ENCODE measurements around the gene SHROOM3. TPM values are rescaled to one million over a fixed set of nuclear protein-coding genes. Genes with fewer than 3 reads are reported as not detected.
"Not testable (repeated sequence)": the region's sequence is repeated elsewhere in the genome, so short reads cannot be mapped to it uniquely, and the experiment has no call there.

Gene SHROOM3
- total RNA-seq, 1 donor from 2014 or later = 25.0 TPM

DNA sequence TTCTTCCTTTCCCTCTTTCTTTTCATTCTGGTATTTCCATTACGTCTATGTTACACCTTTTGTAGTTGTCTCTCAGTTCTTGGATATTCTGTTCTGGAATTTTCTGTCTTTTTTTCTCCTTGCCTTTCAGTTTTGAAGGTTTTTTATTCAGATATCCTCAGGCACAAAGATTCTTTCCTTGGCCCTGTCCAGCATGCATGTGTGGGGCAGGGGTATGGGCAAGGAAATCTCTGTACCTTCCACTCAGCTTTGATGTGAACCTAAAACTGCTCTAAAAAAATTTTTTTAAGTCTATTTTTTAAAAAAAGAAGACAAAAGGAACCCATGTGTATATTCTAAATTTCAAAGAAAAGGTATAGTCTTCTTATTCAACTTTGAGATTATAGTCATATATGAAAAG lies 282.4 kb downstream of the SHROOM3 start:
- no peak for DNase-seq (ENCODE audit: low spot score)
- intact Hi-C loops (cut with DNase I) = no loop called here

DNA sequence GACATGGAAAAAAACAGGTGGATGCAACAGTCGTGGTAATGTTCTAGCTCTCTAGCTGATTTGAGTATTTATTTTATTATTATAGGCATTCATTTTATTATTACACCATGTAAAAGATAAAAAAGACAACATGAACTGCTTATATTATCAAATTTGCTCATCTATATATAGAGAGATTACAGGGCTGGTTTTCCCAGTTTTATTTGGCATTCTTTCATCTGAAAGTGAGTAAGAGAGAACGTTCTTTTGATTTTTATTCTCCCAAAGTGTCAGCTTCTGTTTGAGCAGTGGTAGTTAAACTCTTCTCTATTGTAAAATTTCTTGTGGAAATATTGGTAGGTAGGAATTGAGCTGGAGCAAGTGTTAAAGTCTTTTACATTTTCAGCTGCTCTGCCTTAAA lies 283.0 kb downstream of the SHROOM3 start:
- intact Hi-C loops (cut with DNase I) = no loop called here

DNA sequence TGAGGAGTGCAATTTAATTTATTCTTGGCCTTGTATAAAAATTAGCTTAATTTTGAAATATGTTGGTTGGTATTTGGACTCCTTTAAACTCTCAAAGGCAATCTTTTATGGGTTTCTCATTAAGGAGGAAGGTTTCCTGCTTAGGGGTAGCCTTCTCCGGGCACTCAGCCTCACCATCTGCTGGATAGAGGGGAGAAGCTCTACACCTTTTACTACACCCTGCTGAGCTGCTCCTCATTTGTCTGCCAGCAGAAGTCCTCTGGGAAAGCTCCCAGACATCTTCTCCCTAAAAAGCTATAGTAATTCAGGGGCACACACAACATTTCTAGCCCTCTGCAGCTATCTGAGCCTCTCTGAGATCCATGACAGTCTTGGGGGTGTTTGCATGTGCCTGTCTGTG lies 283.8 kb downstream of the SHROOM3 start:
- intact Hi-C loops (cut with DNase I) = no loop called here
- no peak for DNase-seq (ENCODE audit: low spot score)

More for the DNA sequence above, 283.0 kb downstream of the SHROOM3 start:
- no peak for DNase-seq (ENCODE audit: low spot score)

DNA sequence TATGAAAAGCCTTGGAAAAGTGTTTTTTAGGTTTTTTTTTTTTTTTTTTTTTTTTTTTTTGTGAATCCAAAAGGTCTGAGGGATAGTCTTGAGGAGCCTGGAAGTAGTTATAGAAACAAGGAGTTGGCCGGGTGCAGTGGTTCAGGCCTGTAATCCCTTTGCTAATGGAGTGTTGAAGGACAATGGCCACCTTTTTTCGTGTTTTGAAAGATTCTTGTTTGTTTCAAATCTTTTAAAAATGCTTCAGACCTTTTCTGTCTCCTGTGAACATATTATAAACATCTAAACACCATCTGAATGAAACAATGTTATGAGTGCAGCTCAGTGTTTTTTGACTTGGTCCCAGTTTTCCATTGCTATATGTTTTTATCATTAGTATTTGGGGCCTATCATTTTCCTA lies 285.1 kb downstream of the SHROOM3 start:
- intact Hi-C loops (cut with DNase I) = no loop called here

DNA sequence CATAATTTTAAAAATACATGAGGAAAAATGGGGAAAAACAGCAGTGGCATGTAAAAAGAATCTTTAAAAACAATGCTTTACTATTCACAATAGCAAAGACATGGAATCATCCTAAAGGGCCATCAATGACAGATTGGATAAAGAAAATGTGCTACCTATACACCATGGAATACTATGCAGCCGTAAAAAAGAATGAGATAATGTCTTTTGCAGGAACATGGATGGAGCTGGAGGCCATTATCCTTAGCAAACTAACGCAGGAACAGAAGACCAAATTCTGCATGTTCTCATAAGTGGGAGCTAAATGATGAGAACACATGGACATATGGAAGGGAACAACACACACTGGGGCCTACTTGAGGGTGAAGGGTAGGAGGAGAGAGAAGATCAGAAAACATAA lies 287.1 kb downstream of the SHROOM3 start:
- intact Hi-C loops (cut with DNase I); DNase-seq (ENCODE audit: low spot score): not testable (repeated sequence)

More for the DNA sequence above, 285.1 kb downstream of the SHROOM3 start:
- DNase-seq (ENCODE audit: low spot score) = no peak

DNA sequence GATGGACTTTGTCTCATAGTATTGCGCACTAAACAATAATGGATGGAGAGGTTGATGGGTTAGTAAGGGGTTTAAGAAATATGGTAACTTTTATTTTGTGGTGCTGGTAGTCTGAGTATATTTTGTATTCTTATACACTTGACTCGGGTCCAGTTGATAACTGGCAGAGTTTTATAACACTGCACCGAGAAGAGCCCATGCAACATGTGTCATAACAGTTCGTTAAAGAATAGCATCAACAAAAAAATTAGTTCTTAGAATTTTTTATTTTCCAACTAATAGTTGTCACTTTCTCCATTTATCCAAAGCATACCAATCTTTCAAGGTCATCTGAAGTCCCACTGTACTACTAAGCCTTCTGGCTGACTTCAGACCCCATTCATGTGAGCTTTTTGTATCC lies 287.8 kb downstream of the SHROOM3 start:
- no peak for DNase-seq (ENCODE audit: low spot score)
- intact Hi-C loops (cut with DNase I) = no loop called here

DNA sequence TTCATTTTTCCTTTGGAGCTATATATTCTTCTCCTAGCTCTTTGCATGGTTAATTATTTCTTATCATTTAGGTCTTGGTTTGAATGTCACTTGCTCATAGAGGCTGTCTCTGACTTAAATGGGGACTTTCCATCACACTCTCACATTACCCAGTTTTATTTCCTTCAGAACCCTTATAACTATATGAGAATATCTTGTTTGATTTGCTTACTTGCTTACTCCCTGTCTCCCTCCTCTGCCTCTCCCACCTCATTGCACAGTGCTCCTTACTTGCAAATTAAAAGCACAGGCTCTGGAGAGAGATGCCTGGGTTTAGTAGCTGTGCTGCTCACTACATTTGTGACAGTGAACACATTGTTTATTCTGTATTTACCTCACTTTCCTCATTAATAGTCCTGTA lies 288.3 kb downstream of the SHROOM3 start:
- intact Hi-C loops (cut with DNase I) = no loop called here
- no peak for DNase-seq (ENCODE audit: low spot score)

DNA sequence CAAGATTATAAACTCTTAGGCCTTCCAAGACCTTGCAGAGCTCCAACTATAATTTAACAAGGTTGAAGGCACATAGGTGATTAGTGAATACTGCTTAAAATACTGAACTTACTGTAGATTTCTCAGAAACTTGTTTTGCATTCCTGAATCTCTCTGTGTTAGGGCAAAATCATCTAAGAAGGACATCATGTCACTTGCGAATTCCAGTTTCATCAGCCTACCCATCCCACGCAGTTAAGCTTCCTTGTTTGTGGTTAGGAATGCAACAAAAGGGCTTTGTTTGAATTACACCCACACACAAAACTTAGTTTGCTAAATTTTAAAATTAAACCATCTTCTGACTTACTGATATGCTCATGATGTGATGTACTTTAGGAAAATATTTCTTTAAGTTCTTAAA lies 288.9 kb downstream of the SHROOM3 start:
- intact Hi-C loops (cut with DNase I) = no loop called here
- no peak for DNase-seq (ENCODE audit: low spot score)

DNA sequence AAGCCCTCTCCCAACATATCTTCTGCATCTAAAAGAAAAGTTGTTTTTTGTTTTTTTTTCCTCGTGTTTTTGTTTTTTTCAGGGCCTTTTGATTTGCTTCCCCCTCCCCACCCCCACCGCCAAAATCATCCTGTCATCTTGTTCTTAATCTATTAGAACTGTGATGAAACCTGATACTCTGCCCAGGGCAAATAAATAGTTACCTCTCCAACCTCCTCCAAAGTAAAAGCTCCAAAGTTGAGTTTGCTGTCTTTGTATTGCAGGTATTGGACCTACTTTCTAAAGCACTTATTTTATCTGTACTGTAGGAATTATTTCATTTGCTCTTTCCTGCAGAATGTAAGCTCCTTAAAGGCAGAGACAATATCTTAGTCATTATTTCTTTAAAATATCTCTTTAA lies 290.0 kb downstream of the SHROOM3 start:
- DNase-seq (ENCODE audit: low spot score) = no peak
- intact Hi-C loops (cut with DNase I) = no loop called here

DNA sequence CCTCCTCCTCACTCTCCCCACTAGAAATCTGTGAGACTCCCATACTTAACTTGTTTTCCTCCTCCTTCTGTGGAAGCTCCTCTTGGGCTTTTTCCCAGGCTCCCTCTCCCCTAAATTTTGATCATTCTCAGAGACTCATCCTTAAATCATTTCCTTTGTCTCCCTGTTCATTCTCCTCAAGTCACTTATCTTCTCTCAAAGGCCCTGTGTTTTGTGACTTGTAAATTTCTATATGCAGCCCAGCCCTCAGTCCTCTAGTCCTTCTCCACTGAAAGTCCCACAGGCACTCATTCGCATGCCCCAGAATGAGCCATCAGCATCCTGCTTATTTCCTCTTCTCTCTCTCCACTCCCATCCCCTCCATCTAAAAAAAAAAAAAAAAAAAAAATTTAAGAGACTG lies 291.1 kb downstream of the SHROOM3 start:
- intact Hi-C loops (cut with DNase I) = no loop called here
- DNase-seq (ENCODE audit: low spot score) = no peak

DNA sequence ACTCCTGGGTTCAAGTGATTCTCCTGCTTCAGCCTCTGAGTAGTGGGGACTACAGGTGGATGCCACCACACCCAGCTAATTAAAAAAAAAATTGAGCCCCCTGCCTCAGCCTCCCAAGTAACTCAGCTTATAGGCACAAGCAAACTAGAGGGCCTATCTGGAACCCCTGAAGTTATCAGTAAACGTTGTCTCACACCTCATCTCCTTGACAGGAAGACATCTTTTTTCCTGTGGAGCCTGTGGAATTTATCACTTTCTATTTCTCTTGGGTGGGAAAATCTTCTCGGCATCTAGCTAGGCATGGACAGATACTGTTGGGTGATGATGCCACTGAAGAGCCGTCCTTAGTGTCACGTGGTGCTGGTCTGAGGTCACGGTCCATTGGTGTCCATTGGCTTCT lies 291.6 kb downstream of the SHROOM3 start:
- no peak for DNase-seq (ENCODE audit: low spot score)
- intact Hi-C loops (cut with DNase I) = no loop called here

DNA sequence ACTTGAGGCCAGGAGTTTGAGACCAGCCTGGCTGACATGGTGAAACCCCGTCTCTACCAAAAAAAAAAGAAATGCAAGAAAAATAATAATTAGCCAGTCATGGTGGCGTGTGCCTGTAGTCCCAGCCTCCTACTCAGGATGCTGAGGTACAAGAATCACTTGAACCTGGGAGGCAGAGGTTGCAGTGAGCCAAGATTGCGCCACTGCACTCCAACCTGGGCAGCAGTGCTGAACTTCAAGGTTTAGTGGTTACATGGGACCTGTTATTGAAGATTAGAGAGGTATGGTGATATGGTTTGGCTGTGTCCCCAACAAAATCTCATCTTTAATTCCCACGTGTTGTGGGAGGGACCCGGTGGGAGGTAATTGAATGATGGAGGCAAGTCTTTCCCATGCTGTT lies 292.9 kb downstream of the SHROOM3 start:
- intact Hi-C loops (cut with DNase I) = not testable (repeated sequence)

DNA sequence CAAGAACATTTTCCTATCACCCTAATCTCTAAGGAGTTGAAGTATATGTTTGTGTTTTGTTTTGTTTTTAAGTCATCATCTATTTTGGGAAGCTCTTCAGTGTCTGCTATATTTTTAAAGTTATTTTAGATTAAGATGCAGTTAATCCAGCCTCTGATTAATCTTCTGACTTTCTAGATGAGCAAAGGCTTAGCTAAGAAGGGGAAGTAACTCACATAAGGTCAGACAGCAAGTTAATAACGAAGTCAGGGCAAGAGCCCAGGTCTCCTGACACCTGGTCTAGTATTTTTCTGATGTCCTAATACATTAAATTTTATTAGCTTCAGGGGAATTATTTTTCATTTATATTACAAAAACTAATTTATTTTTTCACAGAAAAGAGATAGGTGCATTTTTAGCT lies 294.4 kb downstream of the SHROOM3 start:
- DNase-seq (ENCODE audit: low spot score) = no peak

More for the DNA sequence above, 292.9 kb downstream of the SHROOM3 start:
- DNase-seq (ENCODE audit: low spot score) = not testable (repeated sequence)

DNA sequence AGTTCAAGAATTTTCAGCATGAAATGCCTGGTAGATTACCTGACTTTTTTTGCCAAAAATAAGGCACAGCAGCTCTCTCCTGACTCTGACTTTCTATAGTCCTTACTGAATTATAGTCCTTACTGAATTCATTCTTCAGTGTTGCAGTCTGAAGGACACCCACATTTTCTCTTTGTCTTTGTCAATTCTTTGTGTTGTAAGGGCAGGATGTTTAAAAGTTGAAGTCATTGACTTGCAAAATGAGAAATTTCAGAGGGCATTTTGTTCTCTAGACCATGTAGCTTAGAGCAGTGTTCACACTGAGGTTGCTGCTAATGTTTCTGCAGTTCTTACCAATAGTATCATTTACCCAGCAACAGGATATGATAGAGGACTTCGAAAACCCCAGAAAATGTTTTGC lies 295.0 kb downstream of the SHROOM3 start:
- DNase-seq (ENCODE audit: low spot score) = no peak
- intact Hi-C loops (cut with DNase I) = no loop called here

More for the DNA sequence above, 294.4 kb downstream of the SHROOM3 start:
- intact Hi-C loops (cut with DNase I) = no loop called here

DNA sequence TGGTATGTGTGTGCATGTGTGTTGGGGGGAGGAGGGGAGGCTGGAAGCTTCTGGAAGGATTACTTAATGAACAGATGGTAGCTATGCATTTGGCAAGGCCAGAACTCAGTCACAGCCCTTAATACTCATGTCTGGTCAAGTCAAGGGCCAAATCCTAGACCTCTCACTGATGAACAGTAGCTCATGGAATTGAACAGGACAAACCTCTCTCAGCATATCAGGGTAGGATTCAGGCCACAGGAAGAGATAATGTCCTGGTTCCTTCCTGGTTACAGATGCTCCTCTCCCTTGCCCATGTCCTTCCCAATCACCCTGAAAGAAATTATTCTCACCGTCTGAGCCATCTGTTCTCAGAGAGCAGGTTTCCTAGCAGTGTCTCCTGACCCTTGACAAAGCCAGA lies 297.2 kb downstream of the SHROOM3 start:
- no peak for DNase-seq (ENCODE audit: low spot score)
- intact Hi-C loops (cut with DNase I) = no loop called here

DNA sequence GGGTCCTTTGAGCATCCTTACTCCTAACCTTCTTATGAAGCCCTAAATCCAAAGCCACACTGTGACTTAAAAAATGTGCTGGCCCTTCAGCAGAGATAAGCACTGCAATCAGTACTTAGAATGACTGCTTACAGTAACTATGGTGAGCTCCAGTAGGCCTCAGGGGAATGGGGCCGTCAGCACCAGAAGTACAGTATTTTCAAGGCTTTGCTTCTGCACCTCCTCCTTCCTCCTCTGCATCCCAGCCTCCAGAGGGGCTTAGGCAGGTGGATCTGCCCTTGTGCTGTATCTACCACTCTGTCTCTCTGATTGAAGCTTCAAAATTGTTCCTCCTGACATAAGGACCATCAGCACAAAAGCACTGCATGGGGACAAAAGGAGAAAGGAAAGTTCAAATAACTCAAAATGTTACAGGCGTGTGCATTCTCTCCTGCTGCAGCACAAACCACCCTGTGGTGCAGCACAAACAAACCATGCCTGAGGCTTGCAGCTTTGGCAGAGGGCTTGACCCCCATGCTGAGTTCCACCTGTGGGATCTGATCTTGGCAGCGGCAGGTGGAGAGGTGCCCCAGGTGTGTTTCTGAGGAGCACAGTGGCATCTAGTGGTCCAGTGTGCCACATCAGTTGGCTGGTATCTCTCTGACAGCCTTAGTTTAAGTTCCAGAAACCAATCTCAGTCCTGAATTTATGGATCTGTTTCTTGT lies 298.2 kb downstream of the SHROOM3 start:
- intact Hi-C loops (cut with DNase I) = no loop called here
- DNase-seq (ENCODE audit: low spot score) = no peak

DNA sequence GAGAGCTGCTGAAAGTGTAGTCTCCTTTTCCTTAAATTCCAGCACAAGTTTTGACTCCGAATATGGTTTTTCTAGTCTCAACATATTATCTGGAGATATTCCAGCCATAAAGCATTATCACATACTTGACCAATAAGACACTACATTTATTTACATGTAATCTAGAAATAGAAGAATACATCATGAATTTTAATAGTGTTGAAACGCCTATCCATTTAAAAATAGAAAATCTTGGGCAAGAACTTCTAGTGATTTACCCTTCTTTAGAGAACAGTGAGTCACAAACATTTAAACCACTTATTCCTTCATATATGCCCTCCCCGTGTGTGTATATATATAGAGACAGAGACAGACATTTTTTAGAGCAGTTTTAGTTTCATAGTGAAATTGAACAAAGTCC lies 301.4 kb downstream of the SHROOM3 start:
- intact Hi-C loops (cut with DNase I) = loop anchor here (5.0 kb wide), 1 partner anchor 44 kb away; no protein-coding TSS in a partner anchor
- DNase-seq (ENCODE audit: low spot score) = no peak

DNA sequence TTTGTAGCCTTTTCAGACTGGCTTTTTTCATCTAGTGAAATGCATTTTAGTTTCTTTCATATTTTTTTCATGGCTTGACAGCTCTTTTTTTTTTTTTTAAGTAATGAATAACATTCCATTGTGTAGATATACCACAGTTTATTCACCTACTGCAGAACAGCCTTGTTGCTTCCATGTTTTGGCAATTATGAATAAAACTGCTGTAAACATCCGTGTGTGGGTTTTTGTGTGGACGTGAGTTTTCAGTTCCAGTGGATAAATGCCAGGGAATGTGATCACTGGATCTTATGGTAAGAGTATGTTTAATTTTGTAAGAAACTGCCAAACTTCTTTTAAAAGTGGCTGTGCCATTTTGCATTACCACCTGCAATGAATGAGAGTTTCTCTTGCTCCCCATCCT lies 302.2 kb downstream of the SHROOM3 start:
- intact Hi-C loops (cut with DNase I) = loop anchor here (5.0 kb wide), 1 partner anchor 45 kb away; no protein-coding TSS in a partner anchor
- DNase-seq (ENCODE audit: low spot score) = no peak

DNA sequence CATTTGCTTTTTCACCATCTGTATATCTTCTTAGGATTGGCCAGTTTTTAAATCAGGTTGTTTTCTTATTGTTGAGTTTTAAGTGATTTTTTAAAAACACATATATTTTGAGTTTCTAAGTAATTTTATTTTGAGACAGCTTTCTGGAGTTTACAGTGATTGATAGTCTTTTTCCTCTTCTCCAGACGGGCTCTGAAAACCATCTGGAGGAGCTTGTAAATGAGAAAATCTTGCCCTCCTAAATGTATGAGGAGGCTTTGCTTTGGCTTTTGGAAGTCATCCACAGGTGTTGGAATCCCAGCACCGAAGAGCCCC lies 302.7 kb downstream of the SHROOM3 start:
- no peak for DNase-seq (ENCODE audit: low spot score)
- intact Hi-C loops (cut with DNase I) = loop anchor here (5.0 kb wide), 1 partner anchor 45 kb away; no protein-coding TSS in a partner anchor

DNA sequence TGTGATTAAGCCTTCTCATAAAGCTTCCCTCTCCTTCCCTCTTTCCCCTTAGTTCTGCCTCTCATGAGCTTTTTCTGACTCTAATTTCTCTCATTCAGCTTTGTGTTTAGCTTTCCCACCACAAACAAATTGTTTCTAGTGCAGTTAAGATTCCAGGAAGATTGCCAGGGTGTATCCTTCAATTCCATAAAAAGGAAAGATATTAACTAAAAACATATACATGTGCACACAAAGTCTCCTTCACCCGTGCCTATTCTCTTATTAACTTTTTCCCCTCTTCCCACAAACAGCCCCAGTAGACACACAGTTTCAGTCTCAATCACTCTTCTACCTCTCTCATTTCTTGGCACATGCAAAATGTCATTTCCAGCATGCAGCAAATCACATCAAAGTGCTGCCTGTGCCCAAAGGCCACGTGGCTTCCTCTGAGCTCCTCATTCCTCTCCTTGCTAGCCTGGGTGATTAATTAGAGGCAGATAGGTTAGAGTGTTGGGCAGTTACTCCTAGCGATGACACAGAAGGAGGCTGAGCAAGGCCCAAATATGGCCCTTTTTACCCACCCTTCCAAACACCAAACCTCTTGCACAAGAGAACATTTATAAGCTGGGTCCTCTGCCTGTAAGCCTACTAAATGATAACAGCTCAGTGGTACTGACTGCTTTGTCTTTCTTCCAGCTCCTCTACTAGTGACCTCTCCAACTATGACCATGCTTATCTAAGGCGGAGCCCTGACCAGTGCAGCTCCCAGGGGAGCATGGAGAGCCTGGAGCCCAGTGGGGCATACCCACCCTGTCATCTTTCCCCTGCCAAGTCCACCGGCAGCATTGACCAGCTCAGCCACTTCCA lies 303.3 kb downstream of the SHROOM3 start:
- DNase-seq (ENCODE audit: low spot score) = no peak

DNA sequence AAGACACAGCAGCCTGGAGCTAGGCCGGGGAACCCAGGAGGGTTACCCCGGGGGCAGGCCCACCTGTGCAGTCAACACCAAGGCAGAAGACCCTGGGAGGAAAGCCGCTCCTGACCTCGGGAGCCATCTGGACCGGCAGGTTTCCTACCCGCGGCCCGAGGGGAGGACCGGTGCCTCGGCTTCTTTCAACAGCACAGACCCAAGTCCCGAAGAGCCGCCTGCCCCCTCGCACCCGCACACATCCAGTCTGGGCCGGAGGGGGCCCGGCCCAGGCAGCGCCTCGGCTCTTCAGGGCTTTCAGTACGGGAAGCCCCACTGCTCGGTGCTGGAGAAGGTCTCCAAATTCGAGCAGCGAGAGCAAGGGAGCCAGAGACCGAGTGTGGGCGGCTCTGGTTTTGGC lies 305.2 kb downstream of the SHROOM3 start:
- no peak for DNase-seq (ENCODE audit: low spot score)
- intact Hi-C loops (cut with DNase I) = no loop called here

More for the DNA sequence above, 303.3 kb downstream of the SHROOM3 start:
- intact Hi-C loops (cut with DNase I) = loop anchor here (5.0 kb wide), 1 partner anchor 46 kb away; no protein-coding TSS in a partner anchor
